GM12801 (cell line): ENCODE results near the gene CHTF18.

ENCODE experiments used
- TF ChIP-seq, protein P1 (sequence below): IDR thresholded peaks from one replicate; pipeline ENCODE4 v1.5.1; 2011; ENCODE audit warnings: control low read depth; ENCODE audit not compliant: insufficient read length; ENCODE audit errors: extremely low read depth

Gene CHTF18

DNA sequence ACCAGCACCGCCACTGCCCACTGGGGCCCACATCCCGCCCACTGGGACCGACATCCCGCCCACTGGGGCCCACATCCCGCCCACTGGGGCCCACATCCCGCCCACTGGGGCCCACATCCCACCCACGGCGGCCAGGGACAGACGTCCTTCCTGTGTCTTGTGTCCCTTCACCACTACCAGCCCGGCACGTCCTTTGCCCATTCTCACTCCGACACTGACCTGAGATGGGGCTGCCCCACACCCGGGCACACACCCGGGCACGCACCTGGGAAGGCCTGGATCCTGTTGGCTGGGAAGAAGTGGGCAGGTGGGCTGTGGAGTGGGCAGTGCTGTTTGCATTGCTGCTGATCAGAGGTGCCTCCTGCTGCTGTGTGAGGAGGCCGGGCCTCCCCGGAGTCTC, 40.5 kb downstream of the CHTF18 start:
- TF ChIP-seq, protein P1, sequence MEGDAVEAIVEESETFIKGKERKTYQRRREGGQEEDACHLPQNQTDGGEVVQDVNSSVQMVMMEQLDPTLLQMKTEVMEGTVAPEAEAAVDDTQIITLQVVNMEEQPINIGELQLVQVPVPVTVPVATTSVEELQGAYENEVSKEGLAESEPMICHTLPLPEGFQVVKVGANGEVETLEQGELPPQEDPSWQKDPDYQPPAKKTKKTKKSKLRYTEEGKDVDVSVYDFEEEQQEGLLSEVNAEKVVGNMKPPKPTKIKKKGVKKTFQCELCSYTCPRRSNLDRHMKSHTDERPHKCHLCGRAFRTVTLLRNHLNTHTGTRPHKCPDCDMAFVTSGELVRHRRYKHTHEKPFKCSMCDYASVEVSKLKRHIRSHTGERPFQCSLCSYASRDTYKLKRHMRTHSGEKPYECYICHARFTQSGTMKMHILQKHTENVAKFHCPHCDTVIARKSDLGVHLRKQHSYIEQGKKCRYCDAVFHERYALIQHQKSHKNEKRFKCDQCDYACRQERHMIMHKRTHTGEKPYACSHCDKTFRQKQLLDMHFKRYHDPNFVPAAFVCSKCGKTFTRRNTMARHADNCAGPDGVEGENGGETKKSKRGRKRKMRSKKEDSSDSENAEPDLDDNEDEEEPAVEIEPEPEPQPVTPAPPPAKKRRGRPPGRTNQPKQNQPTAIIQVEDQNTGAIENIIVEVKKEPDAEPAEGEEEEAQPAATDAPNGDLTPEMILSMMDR = no peak

GRCh38 chr16:830107-830870, 41.9 kb downstream of the CHTF18 start:
- TF ChIP-seq, protein P1 = no peak

DNA sequence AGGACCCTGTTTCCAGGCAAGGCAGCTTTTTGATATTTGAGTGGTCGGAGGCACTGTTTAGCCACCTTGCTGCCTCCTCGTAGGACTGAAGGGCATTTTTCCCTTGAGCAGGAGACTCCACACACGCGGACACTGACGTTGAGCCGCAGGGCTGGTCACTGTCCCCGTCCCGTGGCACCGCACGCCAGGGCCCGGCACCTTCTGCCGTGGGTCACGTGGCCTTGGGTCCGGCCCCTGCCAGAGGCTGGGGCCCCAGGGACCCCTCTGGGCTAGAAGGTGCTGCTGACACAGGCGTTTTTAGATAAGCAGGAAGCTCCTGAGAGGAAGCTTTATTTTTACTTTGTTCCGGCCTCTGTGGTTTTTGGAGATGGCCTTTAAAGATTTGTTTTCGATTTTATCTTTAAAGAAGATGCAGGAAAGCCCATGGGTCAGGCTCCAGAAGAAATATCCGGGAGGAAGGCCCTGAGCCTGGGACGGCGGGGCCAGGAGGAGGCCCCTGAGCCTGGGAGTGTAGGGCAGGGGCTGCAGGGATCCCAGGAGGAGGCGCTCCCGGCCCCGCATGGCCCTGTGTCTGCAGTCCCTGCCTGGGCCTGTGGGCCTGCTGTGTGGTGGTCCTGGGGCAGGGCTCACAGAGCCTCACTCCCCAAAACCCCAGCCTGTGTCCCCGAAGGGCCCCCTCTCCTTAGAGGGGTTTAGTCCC, 42.6 kb downstream of the CHTF18 start:
- TF ChIP-seq, protein P1 = no peak

DNA sequence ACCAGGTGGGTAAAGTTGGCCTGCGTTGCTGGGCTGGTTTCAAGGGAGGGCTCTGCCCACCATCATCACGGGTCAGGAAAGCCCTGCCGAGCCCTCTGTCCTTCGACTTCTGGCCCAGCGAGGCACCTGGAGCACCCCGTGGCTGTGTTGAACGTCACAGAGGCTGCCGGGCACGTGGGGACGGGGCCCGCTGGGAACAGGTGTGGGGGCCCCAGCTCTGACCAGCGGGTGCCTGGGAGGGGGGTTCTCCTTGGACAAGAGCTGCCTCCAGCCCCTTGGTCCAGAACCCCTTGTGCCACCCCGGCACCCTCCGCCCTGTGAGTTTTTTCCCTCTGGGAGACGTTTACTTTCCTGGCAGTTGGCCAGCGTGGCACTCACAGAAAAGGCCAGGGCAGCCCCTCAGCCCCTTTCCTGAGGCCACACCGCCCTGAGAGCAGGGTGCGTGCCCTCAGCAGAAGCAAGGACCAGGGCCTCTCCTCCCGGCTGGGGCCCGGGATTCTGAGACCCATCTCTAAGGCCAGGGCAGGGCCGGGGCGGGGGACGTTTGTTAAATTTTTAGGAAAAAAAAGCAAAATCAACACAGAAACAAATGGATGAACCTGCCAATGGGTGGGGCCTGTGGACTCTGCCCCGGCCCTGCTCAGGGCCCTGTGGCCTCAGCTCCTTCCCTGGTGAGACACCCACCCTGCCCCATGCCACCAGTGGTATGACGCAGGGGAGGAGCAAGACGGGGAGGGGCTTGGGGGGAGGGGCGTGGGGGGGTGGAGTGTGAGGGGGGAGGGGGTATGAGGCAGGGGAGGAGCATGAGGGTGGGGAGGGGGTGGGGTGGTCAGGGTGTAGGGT, 43.4 kb downstream of the CHTF18 start:
- TF ChIP-seq, protein P1 = no peak

DNA sequence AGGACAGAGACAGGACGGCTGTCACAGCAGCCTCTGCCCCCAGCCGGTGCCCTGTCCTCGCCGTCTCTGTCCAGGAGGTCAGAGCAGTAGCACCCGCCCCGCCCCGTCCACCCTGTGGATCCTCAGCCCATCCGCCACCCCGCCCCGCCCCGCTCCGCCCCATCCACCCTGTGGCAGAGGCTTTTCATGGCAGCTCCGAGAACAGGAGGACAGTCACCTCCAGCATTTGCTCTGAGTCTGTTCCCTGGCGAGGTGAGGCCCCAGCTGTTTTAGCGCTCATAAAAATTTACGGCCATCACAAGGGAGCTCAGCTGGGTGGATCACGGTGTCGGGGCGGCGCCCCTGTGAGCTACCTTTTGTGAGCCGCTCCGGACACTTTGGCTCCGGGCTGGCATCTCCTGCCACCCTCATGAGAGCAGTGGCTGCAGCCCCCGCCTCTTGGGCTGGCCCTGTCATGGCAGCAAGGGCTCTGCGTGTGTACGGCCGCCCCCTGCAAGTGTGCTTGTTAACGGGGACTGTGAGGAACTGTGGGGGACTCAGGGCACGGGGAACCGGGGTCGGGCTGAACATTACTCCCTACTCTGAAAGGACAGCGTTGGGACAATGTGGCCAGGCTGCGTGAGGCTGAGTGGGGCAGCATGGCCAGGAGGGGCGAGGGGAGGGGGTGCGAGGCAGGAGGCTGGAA, 44.4 kb downstream of the CHTF18 start:
- TF ChIP-seq, protein P1 = no peak

DNA sequence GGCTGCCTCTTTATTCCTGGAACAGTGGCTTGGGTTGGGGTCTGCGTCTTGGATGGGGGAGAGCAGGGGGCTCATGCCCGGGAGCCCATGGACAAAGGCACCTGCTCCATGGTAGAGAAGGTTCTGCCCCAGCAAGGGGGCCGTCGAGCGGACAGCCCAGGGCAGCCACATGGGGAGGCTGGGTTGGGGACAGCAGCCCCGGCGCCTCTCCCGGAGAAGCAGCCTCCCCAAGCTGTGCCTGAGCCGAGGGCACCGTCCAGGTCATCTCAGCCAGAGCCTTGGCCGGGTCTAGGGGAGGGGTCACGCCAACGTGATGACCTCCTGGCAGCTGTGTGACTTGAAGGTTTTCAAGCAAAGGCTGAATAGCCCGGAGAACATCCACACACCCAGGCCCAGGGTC, 45.0 kb downstream of the CHTF18 start:
- TF ChIP-seq, protein P1 = no peak

GRCh38 chr16:835373-835772, 47.0 kb downstream of the CHTF18 start:
- TF ChIP-seq, protein P1 = no peak
